GM12878 (cell line): ENCODE measurements around the gene BAZ2B.

Source experiments
- CHD4 ChIP-seq: fragments of 200-600 bp; sonication (generic); IDR thresholded peaks from 2 replicates; pipeline ENCODE4 v1.6.1; 2016; ENCODE audit warnings: mild to moderate bottlenecking
- CREB1 ChIP-seq: IDR thresholded peaks from 2 replicates; pipeline ENCODE4 v1.6.1; 2012; ENCODE audit warnings: low read depth, mild to moderate bottlenecking, inconsistent platforms
- FOXM1 ChIP-seq: IDR thresholded peaks from 2 replicates; pipeline ENCODE4 v1.6.1; 2012; ENCODE audit warnings: low read depth, mild to moderate bottlenecking, inconsistent platforms, low read length, moderate library complexity
- MTA3 ChIP-seq: IDR thresholded peaks from 2 replicates; pipeline ENCODE4 v1.6.1; 2012; ENCODE audit warnings: low read length, inconsistent platforms, borderline replicate concordance
- NR2C2 ChIP-seq: IDR thresholded peaks from 2 replicates; pipeline ENCODE4 v1.6.1; 2011; ENCODE audit warnings: borderline replicate concordance, low read depth; ENCODE audit not compliant: control insufficient read depth, insufficient read length
- TF ChIP-seq, protein P1 (sequence below): IDR thresholded peaks from 2 replicates; pipeline ENCODE4 v1.6.1; 2011; ENCODE audit warnings: mild to moderate bottlenecking, low read depth, low read length, moderate library complexity; ENCODE audit not compliant: insufficient replicate concordance
- TF ChIP-seq, protein P2 (sequence below): IDR thresholded peaks from 2 replicates; pipeline ENCODE4 v1.6.1; 2011; ENCODE audit warnings: low read depth, low read length, improper control_type of control experiment, borderline replicate concordance

DNA sequence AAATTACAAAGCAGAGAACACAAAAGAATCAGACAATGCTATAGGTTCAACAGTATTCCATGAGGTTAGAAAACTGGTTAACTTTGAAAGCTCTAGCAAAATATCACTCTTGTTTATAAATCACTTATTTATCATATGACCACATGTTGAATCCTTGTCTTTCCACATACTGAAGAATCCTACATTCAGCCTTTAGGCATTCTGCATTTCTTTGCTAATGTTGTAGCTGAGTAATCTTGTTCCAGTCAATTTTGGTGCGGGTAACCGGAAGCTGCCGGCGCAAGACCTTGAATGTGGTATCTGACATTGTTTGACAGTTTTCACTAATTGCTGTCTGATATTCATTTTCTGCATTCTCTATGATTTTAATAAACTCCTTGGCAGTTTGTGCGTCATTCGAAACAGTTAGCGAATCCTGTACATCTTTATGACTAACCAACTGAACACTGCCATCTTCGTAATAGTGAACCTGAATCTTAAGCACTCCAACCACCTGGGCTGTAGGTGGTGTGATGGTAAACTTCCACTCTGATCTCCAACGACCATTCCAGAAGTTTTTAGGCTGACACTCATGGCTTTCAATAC is 154.1 kb downstream of the BAZ2B start:
- TF ChIP-seq MTA3 (no peak), NR2C2 (no peak), FOXM1 (no peak), CHD4 (no peak), CREB1 (no peak)
- TF ChIP-seq, protein P1, sequence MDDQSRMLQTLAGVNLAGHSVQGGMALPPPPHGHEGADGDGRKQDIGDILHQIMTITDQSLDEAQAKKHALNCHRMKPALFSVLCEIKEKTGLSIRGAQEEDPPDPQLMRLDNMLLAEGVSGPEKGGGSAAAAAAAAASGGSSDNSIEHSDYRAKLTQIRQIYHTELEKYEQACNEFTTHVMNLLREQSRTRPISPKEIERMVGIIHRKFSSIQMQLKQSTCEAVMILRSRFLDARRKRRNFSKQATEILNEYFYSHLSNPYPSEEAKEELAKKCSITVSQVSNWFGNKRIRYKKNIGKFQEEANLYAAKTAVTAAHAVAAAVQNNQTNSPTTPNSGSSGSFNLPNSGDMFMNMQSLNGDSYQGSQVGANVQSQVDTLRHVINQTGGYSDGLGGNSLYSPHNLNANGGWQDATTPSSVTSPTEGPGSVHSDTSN = no peak
- TF ChIP-seq, protein P2, sequence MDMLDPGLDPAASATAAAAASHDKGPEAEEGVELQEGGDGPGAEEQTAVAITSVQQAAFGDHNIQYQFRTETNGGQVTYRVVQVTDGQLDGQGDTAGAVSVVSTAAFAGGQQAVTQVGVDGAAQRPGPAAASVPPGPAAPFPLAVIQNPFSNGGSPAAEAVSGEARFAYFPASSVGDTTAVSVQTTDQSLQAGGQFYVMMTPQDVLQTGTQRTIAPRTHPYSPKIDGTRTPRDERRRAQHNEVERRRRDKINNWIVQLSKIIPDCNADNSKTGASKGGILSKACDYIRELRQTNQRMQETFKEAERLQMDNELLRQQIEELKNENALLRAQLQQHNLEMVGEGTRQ = no peak
